Measurements from ENCODE around the gene CHST3. TPM values are rescaled to one million over a fixed set of nuclear protein-coding genes. Genes with fewer than 3 reads are reported as not detected.

CHST3 gene
- total and polyA plus RNA-seq, 8 donors, result 10.3 to 20.1 (median 11.6) TPM

GRCh38 chr10:71939304-71939703, 24.9 kb upstream of the CHST3 start:
- H3K9me3 ChIP-seq, result peaks cover 0 to 46% of the 10 kb centered on the region in 2 donors
- no peaks in the 10 kb centered on the region for H3K4me1 ChIP-seq
- no peak for TF ChIP-seq CTCF (IDR thresholded peaks at IDR 0.05)
- H3K36me3 ChIP-seq, result no peaks in the 10 kb centered on the region
- no peak overlapping the region for H3K27ac ChIP-seq
- DNase-seq (no peak), ATAC-seq (no peak)
- no peaks in the 10 kb centered on the region for H3K27me3 ChIP-seq
- intact Hi-C loops (cut with DNase I), result no loop called here
- H3K4me3 ChIP-seq, result no peak overlapping the region

- Histone ChIP-seq H3K27me3 (no peaks in the 10 kb centered on the region), H3K27ac (no peak overlapping the region), H3K9me3 (peaks cover 0 to 48% of the 10 kb centered on the region in 2 donors), H3K36me3 (no peaks in the 10 kb centered on the region), H3K4me1 (no peaks in the 10 kb centered on the region), H3K4me3 (no peak overlapping the region)
- no peak for TF ChIP-seq CTCF (IDR thresholded peaks at IDR 0.05)
- no peak for ATAC-seq
- intact Hi-C loops (cut with DNase I), result no loop called here
- DNase-seq, result no peak
Measured at GRCh38 chr10:71939861-71940474, 24.2 kb upstream of the CHST3 start.

- H3K4me3 ChIP-seq, result no peak overlapping the region
- peaks cover 0 to 54% of the 10 kb centered on the region in 2 donors for H3K9me3 ChIP-seq
- intact Hi-C loops (cut with DNase I), result no loop called here
- no peak for ATAC-seq
- no peak for DNase-seq
- H3K27me3 ChIP-seq, result no peaks in the 10 kb centered on the region
- H3K4me1 ChIP-seq, result no peaks in the 10 kb centered on the region
- H3K36me3 ChIP-seq, result no peaks in the 10 kb centered on the region
- no peak for TF ChIP-seq CTCF (IDR thresholded peaks at IDR 0.05)
- no peak overlapping the region for H3K27ac ChIP-seq
Measured at GRCh38 chr10:71940752-71941151, 23.4 kb upstream of the CHST3 start.

GRCh38 chr10:71941318-71941717, 22.9 kb upstream of the CHST3 start:
- TF ChIP-seq CTCF (IDR thresholded peaks at IDR 0.05), result no peak
- peaks cover 0 to 59% of the 10 kb centered on the region in 2 donors for H3K9me3 ChIP-seq
- no peaks in the 10 kb centered on the region for H3K36me3 ChIP-seq
- H3K27me3 ChIP-seq, result no peaks in the 10 kb centered on the region
- no peak overlapping the region for H3K27ac ChIP-seq
- no peaks in the 10 kb centered on the region for H3K4me1 ChIP-seq
- no peak overlapping the region for H3K4me3 ChIP-seq
- DNase-seq, result no peak
- ATAC-seq, result no peak
- intact Hi-C loops (cut with DNase I), result no loop called here

- no peak for TF ChIP-seq CTCF (IDR thresholded peaks at IDR 0.05)
- Histone ChIP-seq H3K36me3 (no peaks in the 10 kb centered on the region), H3K4me3 (no peak overlapping the region), H3K27ac (no peak overlapping the region), H3K9me3 (peaks cover 0 to 82% of the 10 kb centered on the region in 2 donors), H3K4me1 (no peaks in the 10 kb centered on the region), H3K27me3 (no peaks in the 10 kb centered on the region)
- ATAC-seq, result no peak
- intact Hi-C loops (cut with DNase I), result no loop called here
- no peak for DNase-seq
Measured at GRCh38 chr10:71945819-71946474, 18.2 kb upstream of the CHST3 start.

All from left lung (tissue), 10 donors.